OCI-LY7 (cell line): ENCODE results near the gene ACOXL. TPM values are rescaled to one million over a fixed set of nuclear protein-coding genes. Genes with fewer than 3 reads are reported as not detected.

Source experiments
- BruUV-seq: library from RNA; stranded (reverse); fragments of 400-500 nt; replicated peaks from 2 replicates; lab custom pipeline; 2021; lab: Mats Ljungman, UMichigan
- CTCF ChIA-PET: fragments of 300-600 bp; sonication (Branson Sonifier 250); formaldehyde crosslinking; loops from one replicate; lab custom pipeline; 2022; ENCODE audit warnings: antibody characterized with exemption; ENCODE audit not compliant: unreplicated experiment; lab: Charles Lee
- POLR2A ChIA-PET: fragments of 300-600 bp; sonication (Branson Sonifier 250); formaldehyde crosslinking; loops from one replicate; lab custom pipeline; 2022; ENCODE audit warnings: antibody characterized with exemption; lab: Charles Lee
- DNase-seq: peaks from one replicate; pipeline ENCODE4 v3.0.0-alpha.2; 2015; ENCODE audit warnings: low spot score
- H2AFZ ChIP-seq: fragments of 200-600 bp; sonication (generic), shearing (Covaris generic); 2 replicates; pipeline ENCODE4 v1.6.1; 2014; ENCODE audit warnings: mild to moderate bottlenecking, antibody characterized with exemption, low read length, moderate library complexity
- H3K27ac ChIP-seq: fragments of 200-600 bp; sonication (generic); 2 replicates; pipeline ENCODE4 v1.5.1; 2014; ENCODE audit warnings: mixed run types, low read depth, mild to moderate bottlenecking, moderate library complexity, low read length, inconsistent platforms; ENCODE audit not compliant: poor library complexity, severe bottlenecking
- H3K36me3 ChIP-seq: fragments of 200-600 bp; sonication (generic); 2 replicates; pipeline ENCODE4 v1.6.1; 2014; ENCODE audit warnings: mild to moderate bottlenecking, antibody characterized with exemption, low read length, moderate library complexity, mixed read lengths; ENCODE audit not compliant: insufficient read depth
- H3K4me1 ChIP-seq: fragments of 200-600 bp; sonication (generic); 2 replicates; pipeline ENCODE4 v1.5.1; 2014; ENCODE audit warnings: mild to moderate bottlenecking, low read length; ENCODE audit not compliant: insufficient read depth, poor library complexity, severe bottlenecking
- H3K4me2 ChIP-seq: fragments of 200-600 bp; sonication (generic); 2 replicates; pipeline ENCODE4 v1.6.1; 2014; ENCODE audit warnings: mild to moderate bottlenecking, low read length
- H3K4me3 ChIP-seq: fragments of 200-600 bp; sonication (generic); 2 replicates; pipeline ENCODE4 v1.5.1; 2014; ENCODE audit warnings: mild to moderate bottlenecking, low read depth, low read length; ENCODE audit not compliant: poor library complexity, severe bottlenecking
- H3K79me2 ChIP-seq: fragments of 200-600 bp; sonication (generic); 2 replicates; pipeline ENCODE4 v1.6.1; 2016; ENCODE audit warnings: low read depth, mild to moderate bottlenecking, low read length, moderate library complexity, mixed read lengths; ENCODE audit not compliant: insufficient read depth
- H3K9me2 ChIP-seq: fragments of 200-600 bp; sonication (generic); 2 replicates; pipeline ENCODE4 v1.6.1; 2016; ENCODE audit warnings: mild to moderate bottlenecking, low read length, mixed read lengths; ENCODE audit not compliant: insufficient read depth
- H3K9me3 ChIP-seq: fragments of 200-600 bp; sonication (generic); 2 replicates; pipeline ENCODE4 v1.6.1; 2014; ENCODE audit warnings: mild to moderate bottlenecking, mixed run types, low read length, mixed read lengths
- H4K20me1 ChIP-seq: fragments of 200-600 bp; sonication (generic); 2 replicates; pipeline ENCODE4 v1.6.1; 2014; ENCODE audit warnings: mild to moderate bottlenecking, antibody characterized with exemption, low read length, moderate library complexity, mixed read lengths; ENCODE audit not compliant: insufficient read depth
- CTCF ChIP-seq: fragments of 200-600 bp; sonication (generic); conservative IDR thresholded peaks from 2 replicates; pipeline ENCODE4 v1.5.1; 2014; ENCODE audit warnings: mild to moderate bottlenecking, antibody characterized with exemption, low read length, moderate library complexity, mixed read lengths
- EZH2phosphoT487 ChIP-seq: fragments of 200-600 bp; sonication (generic); IDR thresholded peaks from 2 replicates; pipeline ENCODE4 v1.6.1; 2018; ENCODE audit warnings: low read depth, borderline replicate concordance, mild to moderate bottlenecking, mixed run types, antibody characterized with exemption, low read length, moderate library complexity, mixed read lengths
- intact Hi-C: fragments of 100-400 bp; cut with micrococcal nuclease; formaldehyde crosslinking; loops from one replicate; pipeline ENCODE4 v1.10.0; 2022; ENCODE audit not compliant: unreplicated experiment
- total RNA-seq, 2 experiments: library from RNA; depleted of rRNA in 1 of 2; stranded (reverse); fragments of >200 nt in 1 of 2; shearing (Covaris generic) in 1 of 2; gene quantifications; 2 replicates each; pipeline ENCODE4 v1.2.3, GENCODE V29; 2014 to 2022

The ACOXL gene
- total RNA-seq, 2 experiments from 2014 or later = 1.4 TPM; not detected in 1

GRCh38 chr2:110848071-110848470 lies 115.7 kb downstream of the ACOXL start:
- no peaks in the 10 kb centered on the region for H3K36me3 ChIP-seq
- no peaks in the 10 kb centered on the region for H3K9me3 ChIP-seq
- no peaks in the 10 kb centered on the region for H3K9me2 ChIP-seq
- peaks cover 4% of the 10 kb centered on the region for H3K4me1 ChIP-seq
- no peak overlapping the region for H3K27ac ChIP-seq
- no peak for DNase-seq
- intact Hi-C loops = no loop called here
- H2AFZ ChIP-seq = no peak overlapping the region
- no peak overlapping the region for H3K4me3 ChIP-seq
- no TSS peak for BruUV-seq
- no peaks in the 10 kb centered on the region for H4K20me1 ChIP-seq
- CTCF ChIA-PET = no interaction called here
- H3K79me2 ChIP-seq = no peaks in the 10 kb centered on the region
- POLR2A ChIA-PET = no interaction called here
- TF ChIP-seq CTCF (no peak), EZH2phosphoT487 (no peak)
- no peak overlapping the region for H3K4me2 ChIP-seq

- Histone ChIP-seq H3K27ac (no peak overlapping the region), H3K79me2 (no peaks in the 10 kb centered on the region), H3K36me3 (no peaks in the 10 kb centered on the region), H2AFZ (no peak overlapping the region), H3K9me3 (no peaks in the 10 kb centered on the region), H3K4me2 (no peak overlapping the region), H4K20me1 (no peaks in the 10 kb centered on the region), H3K9me2 (no peaks in the 10 kb centered on the region), H3K4me1 (peaks cover 3% of the 10 kb centered on the region), H3K4me3 (no peak overlapping the region)
- DNase-seq = no peak
- intact Hi-C loops = no loop called here
- TF ChIP-seq EZH2phosphoT487 (no peak), CTCF (no peak)
- ChIA-PET POLR2A (no interaction called here), CTCF (no interaction called here)
- no TSS peak for BruUV-seq
Measured at GRCh38 chr2:110848519-110849030, 116.2 kb downstream of the ACOXL start.

GRCh38 chr2:110851531-110851930 lies 119.2 kb downstream of the ACOXL start:
- Histone ChIP-seq H3K36me3 (no peaks in the 10 kb centered on the region), H3K79me2 (no peaks in the 10 kb centered on the region), H3K27ac (no peak overlapping the region), H3K9me3 (no peaks in the 10 kb centered on the region), H4K20me1 (no peaks in the 10 kb centered on the region), H3K4me3 (no peak overlapping the region), H3K4me1 (peaks cover 16% of the 10 kb centered on the region), H2AFZ (no peak overlapping the region), H3K4me2 (no peak overlapping the region), H3K9me2 (no peaks in the 10 kb centered on the region)
- no peak for TF ChIP-seq EZH2phosphoT487
- no peak for DNase-seq
- intact Hi-C loops = loop anchor here (5.0 kb wide), 1 partner anchor 39 kb away; no protein-coding TSS in a partner anchor
- ChIA-PET POLR2A (interaction anchor here (2.2 kb wide), 1 partner anchor 10 kb away, joined by 4 read pairs; no protein-coding TSS in a partner anchor), CTCF (no interaction called here)
- BruUV-seq = no TSS peak
